NCI-H2107 treated with DMSO at 0.1 percent for 48 hours (cell line): ENCODE results near the gene POU2AF2.
"Not testable (repeated sequence)": the region's sequence is repeated elsewhere in the genome, so short reads cannot be mapped to it uniquely, and the experiment has no call there.

Source experiments
- DNase-seq: peaks from one replicate; lab custom pipeline; 2025; ENCODE audit not compliant: unreplicated experiment; lab: John Stamatoyannopoulos, UW

POU2AF2 gene, protein sequence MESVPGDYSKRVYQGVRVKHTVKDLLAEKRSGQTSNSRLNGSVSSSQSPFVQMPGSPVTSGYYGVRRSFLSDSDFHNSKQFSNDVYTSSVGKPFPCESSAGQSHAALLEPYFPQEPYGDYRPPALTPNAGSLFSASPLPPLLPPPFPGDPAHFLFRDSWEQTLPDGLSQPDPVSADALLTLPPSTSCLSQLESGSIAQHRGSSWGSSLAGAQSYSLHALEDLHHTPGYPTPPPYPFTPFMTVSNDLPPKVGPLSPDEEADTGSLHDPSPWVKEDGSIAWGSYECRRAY

DNA sequence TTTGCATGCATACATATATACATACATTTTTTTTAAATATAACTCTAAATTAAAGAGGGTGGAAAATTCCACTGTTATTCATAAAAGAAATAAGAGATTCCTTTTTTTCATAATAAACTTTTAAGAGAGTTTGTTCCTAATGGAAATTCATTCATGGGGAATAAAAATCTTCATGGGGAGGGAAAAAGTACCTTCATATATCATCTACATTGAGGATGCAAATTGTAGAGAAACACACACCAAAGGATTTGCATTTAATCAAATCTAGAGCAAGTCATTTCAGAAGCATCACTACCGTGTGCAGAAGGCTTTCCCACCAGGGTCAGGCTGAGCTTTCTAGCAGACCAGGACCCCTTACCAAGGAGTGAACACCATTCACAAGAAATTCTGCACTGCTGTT lies at the start of gene POU2AF2:
POU2AF2 (plus strand) TSS at position 301 of the 400 bp plus-strand sequence. CDS start 129 bp downstream, outside the sequence.
- no peak for DNase-seq

DNA sequence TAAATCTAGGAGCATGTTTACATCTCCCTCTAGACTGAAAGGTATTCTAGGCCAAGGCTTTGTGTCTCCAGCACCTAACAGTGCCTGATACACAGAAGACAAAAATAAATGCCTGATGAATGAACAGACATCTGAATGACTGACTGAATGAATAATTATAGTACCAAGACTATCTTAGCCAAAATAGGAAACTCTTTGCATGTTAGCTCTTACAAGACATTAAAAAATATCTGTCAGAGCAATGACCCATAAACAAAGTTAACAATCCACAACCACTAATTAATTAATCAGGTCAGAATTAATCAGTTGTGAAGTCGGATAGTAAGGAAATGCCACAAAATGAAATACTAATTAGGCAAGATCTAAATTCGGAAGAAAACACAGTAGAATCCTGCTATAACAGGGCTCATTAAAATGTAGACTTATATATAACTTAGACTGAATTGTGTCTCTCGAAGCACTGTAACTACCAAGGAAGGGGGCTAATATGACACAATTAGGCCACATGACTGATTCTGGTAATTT lies 45.5 kb upstream of the POU2AF2 start:
- DNase-seq, result no peak

- DNase-seq, result no peak
Observed at GRCh38 chr11:111204211-111204610, 41.3 kb upstream of the POU2AF2 start.

DNA sequence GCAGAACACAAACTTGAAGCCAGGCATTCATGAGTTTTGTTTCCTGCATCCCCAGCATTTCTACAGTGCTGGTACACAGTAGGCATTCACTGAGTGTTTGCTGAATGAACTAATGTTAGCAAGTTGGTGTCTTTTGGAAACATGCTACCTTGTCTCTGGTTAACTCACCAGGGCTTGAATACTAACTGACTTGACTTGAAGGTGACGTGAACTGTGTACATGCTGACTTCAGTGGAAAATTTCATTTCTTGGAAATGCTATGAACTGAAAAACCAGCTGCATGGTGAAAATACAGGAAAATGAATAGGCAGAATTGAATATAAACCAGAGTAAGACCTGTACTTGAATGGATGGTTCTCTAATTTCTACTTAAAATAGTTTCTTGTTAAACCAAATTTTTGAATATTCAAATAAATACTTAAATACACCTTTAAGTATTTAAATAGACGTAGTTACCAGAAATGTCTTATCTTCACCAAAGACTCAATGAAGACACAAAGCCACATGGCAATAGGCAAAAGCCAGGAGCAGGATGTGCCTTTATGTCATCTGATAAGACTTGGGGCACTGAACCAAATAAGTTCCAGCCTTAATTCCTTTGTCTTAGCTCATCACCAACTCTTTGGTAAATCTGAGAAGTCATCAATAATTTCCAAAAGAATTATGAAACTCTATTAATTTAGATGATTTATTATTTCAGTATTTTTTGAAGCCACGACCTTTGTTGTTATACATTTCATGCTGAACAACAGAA lies 39.7 kb upstream of the POU2AF2 start:
- DNase-seq, result no peak

DNA sequence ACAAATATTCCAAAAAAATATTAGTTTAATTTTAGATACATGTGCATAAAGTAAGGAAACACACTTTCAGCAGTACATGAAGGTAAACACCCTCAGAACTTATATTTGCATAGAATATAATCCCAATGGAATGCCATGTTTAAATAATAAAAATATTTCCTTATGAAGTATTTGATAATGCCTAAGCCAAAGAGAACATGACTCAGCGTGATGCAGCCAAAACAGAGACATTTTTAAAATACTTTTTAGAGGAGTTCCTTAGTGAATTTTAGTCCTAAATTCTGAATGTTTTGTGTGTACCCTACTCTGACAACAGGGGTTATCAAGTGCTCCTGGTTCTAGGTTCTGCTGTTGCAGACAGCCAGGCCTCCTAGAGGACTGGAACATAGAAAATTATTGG lies 39.1 kb upstream of the POU2AF2 start:
- DNase-seq, result no peak

DNA sequence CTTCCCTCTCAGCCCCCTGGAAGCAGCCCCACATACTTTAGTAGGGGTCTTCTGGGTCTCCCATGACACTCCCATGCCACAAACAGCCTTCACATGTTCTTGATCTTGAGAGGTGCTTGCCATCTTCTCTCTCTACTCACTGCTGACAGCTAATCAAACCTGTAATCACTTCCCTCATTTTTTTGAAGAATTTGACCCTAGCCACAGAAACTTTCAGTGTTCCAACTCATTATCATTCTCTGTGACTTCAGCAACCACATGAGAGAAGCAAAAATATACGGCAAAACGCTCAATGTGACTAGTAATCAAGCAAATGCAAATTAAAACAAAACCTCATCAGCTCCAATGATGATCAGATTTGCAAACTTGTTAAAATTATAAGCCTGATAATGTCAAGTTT lies 38.3 kb upstream of the POU2AF2 start:
- DNase-seq, result no peak

DNA sequence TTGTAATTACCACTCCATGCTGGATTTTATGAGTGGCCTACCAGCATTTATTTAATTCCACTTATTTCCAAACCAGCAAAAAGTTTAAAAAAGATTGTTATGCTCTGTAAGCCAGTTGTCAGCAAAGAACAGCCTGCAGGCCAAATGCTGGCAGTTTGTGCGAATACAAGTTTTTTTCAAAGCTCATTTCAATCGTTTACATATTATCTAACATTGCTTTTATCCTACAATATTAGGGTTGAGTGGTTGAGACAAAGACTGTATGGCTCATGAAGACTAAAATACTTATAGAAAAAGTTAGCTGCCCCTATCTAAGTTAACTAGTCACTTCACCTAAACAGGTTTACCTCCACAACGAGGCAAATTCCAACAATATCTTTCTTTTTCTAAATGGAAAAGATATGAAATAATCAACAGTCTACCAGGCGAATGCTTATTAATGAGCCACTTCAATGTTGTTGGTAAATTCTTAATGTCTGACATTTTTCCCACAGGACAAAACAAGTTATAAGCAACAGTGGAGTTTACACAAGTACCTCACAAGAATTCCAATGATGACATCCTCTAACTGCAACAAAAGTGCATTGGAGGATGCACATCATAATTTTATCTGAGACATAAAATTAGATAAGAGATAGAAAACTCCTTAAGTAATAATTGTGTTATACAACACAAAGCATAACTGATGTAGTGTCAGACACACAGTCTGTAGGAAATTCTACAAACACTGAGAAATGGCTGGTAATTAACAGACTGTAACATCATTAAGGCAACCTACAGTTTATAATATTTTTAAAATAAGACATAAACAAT lies 35.8 kb upstream of the POU2AF2 start:
- DNase-seq, result no peak

DNA sequence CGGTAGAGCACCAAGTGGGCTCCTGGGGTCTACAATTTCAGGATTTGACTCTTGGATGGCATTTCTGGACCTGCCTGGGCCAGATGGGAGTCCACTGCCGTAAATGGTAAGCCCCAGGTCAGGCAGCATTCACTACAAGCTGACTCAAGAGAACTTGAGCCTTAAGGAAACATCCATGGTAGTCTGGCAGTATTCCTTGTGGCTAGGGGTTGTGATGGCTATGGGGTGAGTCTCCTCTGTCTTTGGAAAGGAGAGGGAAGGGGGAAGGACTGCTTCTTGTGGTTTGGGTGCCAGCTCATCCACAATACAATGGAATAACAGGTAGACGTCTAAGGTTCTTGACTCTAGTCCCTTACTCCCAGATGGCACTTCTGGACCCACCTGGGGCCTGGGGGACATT lies 32.3 kb upstream of the POU2AF2 start:
- no peak for DNase-seq

GRCh38 chr11:111220721-111221120 lies 24.8 kb upstream of the POU2AF2 start:
- DNase-seq, result no peak

- no peak for DNase-seq
Observed at GRCh38 chr11:111221208-111221607, 24.3 kb upstream of the POU2AF2 start.

DNA sequence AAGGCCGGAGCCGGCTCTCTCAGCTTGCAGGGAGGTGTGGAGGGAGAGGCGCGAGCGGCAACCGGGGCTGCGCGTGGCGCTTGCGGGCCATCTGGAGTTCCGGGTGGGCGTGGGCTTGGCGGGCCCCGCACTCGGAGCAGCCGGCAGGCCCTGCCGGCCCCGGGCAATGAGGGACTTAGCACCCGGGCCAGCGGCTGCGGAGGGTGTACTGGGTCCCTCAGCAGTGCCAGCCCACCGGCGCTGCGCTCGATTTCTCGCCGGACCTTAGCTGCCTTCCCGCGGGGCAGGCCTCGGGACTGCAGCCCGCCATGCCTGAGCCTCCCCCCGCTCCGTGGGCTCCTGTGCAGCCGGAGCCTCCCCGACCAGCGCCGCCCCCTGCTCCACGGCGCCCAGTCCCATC lies 23.6 kb upstream of the POU2AF2 start:
- DNase-seq, result not testable (repeated sequence)

- DNase-seq, result not testable (repeated sequence)
Observed at GRCh38 chr11:111222821-111223455, 22.6 kb upstream of the POU2AF2 start.

- no peak for DNase-seq
Observed at GRCh38 chr11:111225881-111226280, 19.6 kb upstream of the POU2AF2 start.

- no peak for DNase-seq
Observed at GRCh38 chr11:111229604-111230003, 15.9 kb upstream of the POU2AF2 start.

- no peak for DNase-seq
Observed at GRCh38 chr11:111230122-111230465, 15.4 kb upstream of the POU2AF2 start.

DNA sequence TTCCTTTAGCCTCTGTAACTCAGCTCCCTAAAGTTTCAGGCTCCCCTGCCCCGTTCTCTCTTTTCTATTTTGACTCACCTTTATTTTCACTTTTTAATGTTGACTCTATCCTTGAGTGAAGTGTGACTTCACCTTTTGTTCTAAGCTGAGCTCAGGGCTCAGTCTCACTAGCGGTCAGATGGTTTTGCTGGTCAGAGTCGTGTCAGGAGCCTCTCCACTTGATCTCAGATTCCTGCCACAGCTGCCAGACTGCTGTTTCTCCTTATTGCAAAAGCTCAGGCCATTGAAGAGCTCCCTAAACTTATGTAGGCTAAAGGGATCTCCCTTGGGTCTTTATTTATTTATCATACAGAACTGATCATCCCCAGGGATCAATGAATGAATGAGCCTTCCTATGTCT lies 13.7 kb upstream of the POU2AF2 start:
- no peak for DNase-seq

DNA sequence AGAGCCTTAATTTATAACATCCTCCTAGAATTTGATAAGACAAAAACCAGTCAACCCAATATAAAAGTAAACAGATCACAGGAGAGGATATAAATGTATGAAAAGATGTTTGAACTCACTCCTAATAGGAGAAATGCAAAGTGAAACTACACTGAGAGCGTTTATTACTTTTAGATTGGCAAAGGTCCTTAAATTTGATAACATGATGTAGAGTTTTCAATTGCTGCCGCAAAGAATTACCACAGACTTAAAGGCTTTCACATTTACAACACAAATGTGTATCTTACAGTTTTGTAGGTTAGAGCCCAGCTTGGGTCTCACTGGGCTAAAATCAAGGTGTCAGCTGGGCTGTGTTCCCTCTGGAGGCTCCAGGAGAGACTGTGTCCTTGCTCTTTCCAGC lies 9.1 kb upstream of the POU2AF2 start:
- DNase-seq, result no peak

DNA sequence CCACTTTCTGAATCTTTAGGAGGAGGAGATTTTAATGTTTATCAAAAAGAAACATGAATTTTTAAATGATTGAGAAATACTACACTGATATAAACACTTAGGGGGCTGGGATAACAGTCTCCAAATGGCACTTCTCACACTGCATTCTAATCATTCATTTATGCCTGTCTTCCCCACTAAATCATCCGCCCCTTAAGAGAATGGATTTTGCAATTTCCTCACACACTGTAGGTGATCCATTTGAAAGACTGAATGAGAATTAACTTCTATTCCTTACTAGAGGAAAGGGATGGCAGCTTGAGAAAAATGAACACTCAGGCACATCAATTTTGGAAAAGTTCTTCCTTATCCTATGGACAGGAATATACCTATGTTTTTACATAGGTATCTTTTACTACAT lies 7.6 kb upstream of the POU2AF2 start:
- DNase-seq, result no peak

DNA sequence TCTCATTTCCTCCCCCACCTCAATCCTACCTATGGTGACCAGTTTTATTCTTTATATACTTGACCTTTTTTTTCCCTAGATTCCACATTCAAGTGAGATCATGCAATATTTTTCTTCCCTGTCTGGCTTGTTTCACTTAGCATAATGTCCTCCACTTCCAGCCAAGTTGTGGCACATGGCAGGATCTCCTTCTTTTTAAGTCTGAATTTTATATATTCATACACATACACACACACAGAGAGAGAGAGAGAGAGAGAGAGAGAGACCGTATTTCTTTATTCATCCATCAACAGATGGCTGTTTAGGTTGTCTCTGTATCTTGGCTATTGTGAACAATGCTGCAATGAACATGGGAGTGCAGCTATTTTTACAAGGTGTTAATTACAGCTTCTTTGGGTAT lies 1.4 kb downstream of the POU2AF2 start:
- DNase-seq, result no peak

DNA sequence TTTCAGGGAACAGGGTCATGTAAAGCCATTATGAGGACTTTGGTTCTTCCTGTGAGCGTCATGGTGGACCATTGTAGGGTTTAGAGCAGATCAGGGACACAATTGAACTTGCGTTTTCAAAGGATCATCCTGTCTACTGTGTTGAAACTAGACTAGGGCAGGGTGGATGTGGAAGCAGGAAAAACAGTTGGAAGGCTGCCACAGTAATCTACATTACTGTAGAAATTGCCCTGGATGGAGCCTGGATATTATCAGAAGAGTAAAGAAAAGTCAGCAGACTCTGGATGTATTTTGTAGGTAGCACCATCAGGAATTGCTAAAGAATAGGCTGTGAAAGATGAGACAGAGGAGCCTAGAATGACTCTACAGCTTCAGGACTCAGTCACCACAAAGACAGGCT lies 5.4 kb downstream of the POU2AF2 start:
- no peak for DNase-seq

GRCh38 chr11:111253131-111253530 lies 7.6 kb downstream of the POU2AF2 start:
- DNase-seq, result no peak
